ENCODE data around the gene TMEM184B.

DNA sequence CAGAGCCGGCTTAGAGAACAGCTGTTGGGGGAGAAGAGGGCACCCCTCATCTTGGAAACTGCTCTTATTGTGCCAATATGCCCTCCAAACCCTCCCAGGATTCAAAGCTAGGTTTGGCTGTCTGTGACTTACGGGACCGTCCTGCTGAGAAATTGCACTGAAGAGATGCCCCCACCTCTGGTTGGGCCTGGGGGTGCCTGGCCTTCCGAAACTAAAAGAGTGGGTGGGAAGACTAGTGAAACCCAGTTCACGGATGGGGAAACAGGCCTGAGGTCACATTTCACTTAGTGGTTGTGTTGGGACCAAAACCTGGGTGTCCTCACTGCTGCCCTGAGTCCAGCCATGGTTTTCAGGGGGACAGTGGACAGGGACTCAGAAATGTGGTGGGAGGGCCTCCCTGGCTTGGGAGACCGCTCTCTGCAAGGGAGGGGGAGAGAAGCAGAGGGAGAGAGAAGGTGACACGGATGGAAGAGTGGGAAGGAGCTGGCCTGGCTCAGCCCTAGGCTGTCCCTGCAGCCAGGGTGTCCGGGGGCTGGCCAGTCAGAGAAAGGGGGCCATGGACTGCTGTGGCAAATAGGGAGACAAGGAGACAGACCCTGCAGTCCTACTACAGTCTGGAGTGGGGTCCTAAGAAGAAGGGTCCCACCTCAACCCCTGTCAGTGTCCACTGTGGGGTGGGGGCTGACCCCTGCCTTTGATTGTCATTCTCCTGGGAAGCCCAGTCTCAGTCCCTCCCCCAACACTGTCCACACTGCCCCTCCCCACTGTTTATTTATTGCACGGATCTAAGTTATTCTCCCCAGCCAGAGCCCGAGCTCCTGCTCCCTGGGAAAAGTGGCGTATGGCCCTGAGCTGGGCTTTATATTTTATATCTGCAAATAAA is 57.4 kb downstream of the TMEM184B start:
- TF ChIP-seq, protein P1, sequence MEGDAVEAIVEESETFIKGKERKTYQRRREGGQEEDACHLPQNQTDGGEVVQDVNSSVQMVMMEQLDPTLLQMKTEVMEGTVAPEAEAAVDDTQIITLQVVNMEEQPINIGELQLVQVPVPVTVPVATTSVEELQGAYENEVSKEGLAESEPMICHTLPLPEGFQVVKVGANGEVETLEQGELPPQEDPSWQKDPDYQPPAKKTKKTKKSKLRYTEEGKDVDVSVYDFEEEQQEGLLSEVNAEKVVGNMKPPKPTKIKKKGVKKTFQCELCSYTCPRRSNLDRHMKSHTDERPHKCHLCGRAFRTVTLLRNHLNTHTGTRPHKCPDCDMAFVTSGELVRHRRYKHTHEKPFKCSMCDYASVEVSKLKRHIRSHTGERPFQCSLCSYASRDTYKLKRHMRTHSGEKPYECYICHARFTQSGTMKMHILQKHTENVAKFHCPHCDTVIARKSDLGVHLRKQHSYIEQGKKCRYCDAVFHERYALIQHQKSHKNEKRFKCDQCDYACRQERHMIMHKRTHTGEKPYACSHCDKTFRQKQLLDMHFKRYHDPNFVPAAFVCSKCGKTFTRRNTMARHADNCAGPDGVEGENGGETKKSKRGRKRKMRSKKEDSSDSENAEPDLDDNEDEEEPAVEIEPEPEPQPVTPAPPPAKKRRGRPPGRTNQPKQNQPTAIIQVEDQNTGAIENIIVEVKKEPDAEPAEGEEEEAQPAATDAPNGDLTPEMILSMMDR (IDR thresholded peaks at IDR 0.05; ENCODE audit: low read depth, low read length, poor library complexity, severe bottlenecking) = no peak
- no peak for TF ChIP-seq EZH2phosphoT487 (IDR thresholded peaks at IDR 0.05; ENCODE audit: borderline replicate concordance, low read length)
